HG03442 (cell line): ENCODE results near the gene DYNC2LI1.
"Not testable (repeated sequence)": the region's sequence is repeated elsewhere in the genome, so short reads cannot be mapped to it uniquely, and the experiment has no call there.

Experiments
- ATAC-seq: cut with Tn5 transposase; IDR thresholded peaks from one replicate; pipeline ENCODE4 v1.9.1; 2021; ENCODE audit warnings: mild to moderate bottlenecking, moderate library complexity; ENCODE audit not compliant: unreplicated experiment

The DYNC2LI1 gene

GRCh38 chr2:43773876-43774613, at the start of gene DYNC2LI1:
TSS of gene DYNC2LI1 (plus strand) at chr2:43774039. CDS start at chr2:43774139, 100 bp downstream.
- peak; percentile 99 for ATAC-seq

GRCh38 chr2:43724728-43725526, 48.9 kb upstream of the DYNC2LI1 start:
- ATAC-seq: no peak

- no peak for ATAC-seq
Observed at GRCh38 chr2:43725711-43726246, 48.1 kb upstream of the DYNC2LI1 start.

- ATAC-seq: not testable (repeated sequence)
Observed at GRCh38 chr2:43726961-43727633, 46.7 kb upstream of the DYNC2LI1 start.

- ATAC-seq: no peak
Observed at GRCh38 chr2:43727634-43728014, 46.2 kb upstream of the DYNC2LI1 start.

- no peak for ATAC-seq
Observed at GRCh38 chr2:43729491-43730174, 44.2 kb upstream of the DYNC2LI1 start.

GRCh38 chr2:43731211-43731610, 42.6 kb upstream of the DYNC2LI1 start:
- ATAC-seq: no peak

GRCh38 chr2:43736637-43737036, 37.2 kb upstream of the DYNC2LI1 start:
- no peak for ATAC-seq

- no peak for ATAC-seq
Observed at GRCh38 chr2:43737097-43737854, 36.6 kb upstream of the DYNC2LI1 start.

GRCh38 chr2:43737855-43738254, 36.0 kb upstream of the DYNC2LI1 start:
- ATAC-seq: no peak

- no peak for ATAC-seq
Observed at GRCh38 chr2:43738257-43738656, 35.6 kb upstream of the DYNC2LI1 start.

GRCh38 chr2:43743706-43744105, 30.1 kb upstream of the DYNC2LI1 start:
- no peak for ATAC-seq

- no peak for ATAC-seq
Observed at GRCh38 chr2:43745457-43745856, 28.4 kb upstream of the DYNC2LI1 start.

GRCh38 chr2:43748333-43748732, 25.5 kb upstream of the DYNC2LI1 start:
- ATAC-seq: no peak

GRCh38 chr2:43749583-43749982, 24.3 kb upstream of the DYNC2LI1 start:
- no peak for ATAC-seq

GRCh38 chr2:43751476-43751990, 22.3 kb upstream of the DYNC2LI1 start:
- no peak for ATAC-seq

- no peak for ATAC-seq
Observed at GRCh38 chr2:43752302-43752701, 21.5 kb upstream of the DYNC2LI1 start.

GRCh38 chr2:43754180-43754579, 19.7 kb upstream of the DYNC2LI1 start:
- ATAC-seq: no peak

GRCh38 chr2:43758739-43759138, 15.1 kb upstream of the DYNC2LI1 start:
- ATAC-seq: no peak

- ATAC-seq: no peak
Observed at GRCh38 chr2:43759195-43759594, 14.6 kb upstream of the DYNC2LI1 start.
